GM21367 (cell line): Measurements from ENCODE around the gene ANKRD55.
A peak's percentile ranks its signal among the peaks of the same experiment; 100 is the strongest.
"Not testable (repeated sequence)": the region's sequence is repeated elsewhere in the genome, so short reads cannot be mapped to it uniquely, and the experiment has no call there.

Source experiments
- ATAC-seq: cut with Tn5 transposase; IDR thresholded peaks from one replicate; pipeline ENCODE4 v1.9.1; 2021; ENCODE audit not compliant: unreplicated experiment

ANKRD55 gene

GRCh38 chr5:56147106-56147505, 86.0 kb downstream of the ANKRD55 start:
- ATAC-seq = no peak

DNA sequence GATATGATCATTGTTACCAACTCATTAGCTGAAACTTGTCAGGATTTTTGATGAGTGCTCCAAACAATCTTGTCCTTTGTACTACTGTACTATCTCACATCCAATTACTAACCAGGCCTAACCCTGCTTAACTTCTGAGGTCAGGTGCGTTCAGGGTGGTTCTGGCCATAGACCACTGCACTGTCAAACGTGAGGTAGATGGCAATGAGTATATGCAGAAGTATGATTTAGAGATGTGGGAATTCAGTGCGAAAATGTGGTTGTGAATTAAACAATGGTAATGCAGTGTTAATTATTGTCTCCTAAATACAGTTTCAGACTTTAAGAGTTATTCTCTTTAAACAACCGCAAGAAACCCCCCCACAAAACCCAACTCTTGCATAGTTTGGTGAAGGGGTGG, 86.5 kb downstream of the ANKRD55 start:
- ATAC-seq = no peak

- no peak for ATAC-seq
Measured at GRCh38 chr5:56145511-56145910, 87.6 kb downstream of the ANKRD55 start.

GRCh38 chr5:56145106-56145505, 88.0 kb downstream of the ANKRD55 start:
- ATAC-seq = no peak

GRCh38 chr5:56144211-56144610, 88.9 kb downstream of the ANKRD55 start:
- ATAC-seq = no peak

DNA sequence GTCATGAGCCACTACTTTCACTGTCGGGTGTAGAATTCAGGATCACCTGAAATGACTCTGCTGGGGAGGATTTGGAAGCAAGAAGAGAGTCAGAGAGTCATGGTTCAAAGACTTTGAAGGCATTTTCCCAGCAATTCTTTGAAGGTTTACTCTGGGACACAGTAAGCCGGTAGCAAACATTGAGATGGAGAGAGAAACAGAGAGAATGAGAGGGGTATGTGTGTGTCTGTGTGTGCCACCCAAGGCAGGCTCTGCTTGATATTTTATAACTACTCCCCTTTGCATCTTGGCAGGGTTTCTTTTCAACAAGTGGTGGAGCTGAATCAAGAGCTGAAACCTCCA, 89.8 kb downstream of the ANKRD55 start:
- ATAC-seq = no peak

GRCh38 chr5:56142614-56143372, 90.3 kb downstream of the ANKRD55 start:
- peak; percentile 78 for ATAC-seq

GRCh38 chr5:56142233-56142613, 90.9 kb downstream of the ANKRD55 start:
- no peak for ATAC-seq

GRCh38 chr5:56140073-56140472, 93.1 kb downstream of the ANKRD55 start:
- ATAC-seq = no peak

- no peak for ATAC-seq
Measured at GRCh38 chr5:56130664-56131063, 102.5 kb downstream of the ANKRD55 start.

DNA sequence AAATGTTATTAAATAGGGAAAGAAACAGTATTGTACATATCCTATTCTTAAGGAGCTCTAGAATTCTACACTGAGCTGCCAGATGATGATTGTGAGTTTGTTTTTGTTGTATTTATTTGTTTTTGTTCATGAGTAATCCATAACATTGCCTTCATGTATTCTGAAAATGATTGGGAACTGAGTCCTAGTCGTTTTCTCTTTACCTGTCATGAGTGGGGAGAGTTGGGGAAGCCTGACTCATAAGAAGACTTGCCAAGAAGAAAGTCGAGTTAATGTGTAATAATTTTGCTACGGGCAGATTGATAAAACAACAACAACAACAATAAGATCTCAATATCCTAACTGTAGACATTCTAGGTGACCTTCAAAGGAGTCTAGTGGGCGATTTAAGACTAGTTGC, 103.8 kb downstream of the ANKRD55 start:
- no peak for ATAC-seq

- ATAC-seq = no peak
Measured at GRCh38 chr5:56128113-56128512, 105.0 kb downstream of the ANKRD55 start.

- ATAC-seq = no peak
Measured at GRCh38 chr5:56126487-56127179, 106.5 kb downstream of the ANKRD55 start.

DNA sequence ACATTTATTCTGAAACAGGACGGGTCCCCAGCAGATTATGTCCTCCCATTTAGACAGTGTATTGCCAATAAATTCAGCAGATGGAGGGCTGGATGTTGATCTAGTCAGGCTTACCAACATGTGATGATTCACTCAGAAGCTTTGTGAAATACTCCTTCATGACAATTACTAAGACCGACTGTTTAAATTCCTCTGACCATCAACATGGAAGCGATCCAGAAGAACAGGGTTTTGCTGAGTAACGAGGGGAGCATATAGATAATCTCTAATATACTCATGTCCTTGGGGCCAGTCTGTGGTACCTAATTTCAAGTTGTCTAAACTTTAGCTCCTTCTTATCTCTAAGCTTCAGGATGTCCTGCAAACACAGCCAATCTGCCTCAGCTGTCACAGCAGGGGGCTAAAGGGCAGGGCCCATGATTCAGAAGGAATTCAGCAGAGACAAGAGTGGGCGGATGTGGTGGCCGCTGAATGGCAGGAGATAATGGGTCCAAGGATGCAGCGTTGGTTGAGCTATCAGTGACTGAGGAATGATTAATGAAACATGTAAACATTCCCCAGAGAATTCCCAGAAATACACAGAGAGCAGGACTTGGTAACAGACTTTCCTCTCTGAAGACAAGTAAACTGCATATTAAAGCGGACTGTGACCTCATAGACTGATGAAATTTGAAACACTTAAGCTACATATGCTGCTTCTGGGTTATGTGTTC, 109.4 kb downstream of the ANKRD55 start:
- ATAC-seq = no peak

- ATAC-seq = not testable (repeated sequence)
Measured at GRCh38 chr5:56122360-56122985, 110.7 kb downstream of the ANKRD55 start.

DNA sequence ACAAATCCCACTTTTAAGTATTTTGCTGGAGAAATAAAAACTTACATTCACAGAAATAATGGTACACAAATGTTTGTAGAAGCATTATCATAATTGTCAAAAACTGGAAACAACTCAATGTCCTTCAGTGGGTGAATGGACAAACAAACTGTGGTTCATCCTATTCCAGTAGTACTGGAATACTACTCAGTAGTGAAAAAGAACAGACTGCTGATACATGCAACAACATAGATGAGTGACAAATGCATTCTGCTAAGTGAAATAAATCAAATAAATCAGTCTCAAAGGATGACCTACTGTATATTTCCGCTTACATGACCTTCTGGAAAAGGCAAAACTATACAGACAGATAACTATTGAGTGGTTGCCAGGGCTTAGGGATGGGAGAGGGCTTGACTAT, 114.1 kb downstream of the ANKRD55 start:
- ATAC-seq = no peak

- no peak for ATAC-seq
Measured at GRCh38 chr5:56116599-56117141, 116.5 kb downstream of the ANKRD55 start.

DNA sequence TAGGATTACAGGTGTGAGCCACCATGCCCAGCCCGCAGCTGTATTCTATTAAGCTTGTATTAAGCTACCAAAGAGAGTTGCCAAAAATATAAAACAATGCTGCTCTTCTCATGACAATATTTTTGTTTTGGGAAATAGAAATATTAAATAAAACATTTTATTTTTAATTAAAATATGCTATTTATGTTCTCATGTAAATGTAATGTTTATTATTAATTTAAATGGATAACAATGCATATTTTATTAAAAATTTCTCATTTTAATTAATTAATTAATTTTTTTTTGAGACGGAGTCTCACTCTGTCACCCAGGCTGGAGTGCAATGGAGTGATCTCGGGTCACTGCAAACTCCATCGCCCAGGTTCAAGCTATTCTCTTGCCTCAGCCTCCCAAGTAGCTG, 117.5 kb downstream of the ANKRD55 start:
- no peak for ATAC-seq

GRCh38 chr5:56112526-56113121, 120.5 kb downstream of the ANKRD55 start:
- no peak for ATAC-seq

- no peak for ATAC-seq
Measured at GRCh38 chr5:56111404-56111781, 121.7 kb downstream of the ANKRD55 start.
